BJ (cell line): ENCODE data around the gene GSE1. TPM values are rescaled to one million over a fixed set of nuclear protein-coding genes. Genes with fewer than 3 reads are reported as not detected.

Experiments
- CTCF ChIA-PET: fragments of 350-600 bp; formaldehyde crosslinking; extraction: SDS; loops from one replicate; lab custom pipeline; 2021; ENCODE audit warnings: antibody characterized with exemption, inconsistent platforms; lab: Yijun Ruan, JAX
- POLR2A ChIA-PET: fragments of 300-600 bp; sonication (Branson Sonifier 250); formaldehyde crosslinking; extraction: SDS; loops from one replicate; lab custom pipeline; 2021; ENCODE audit warnings: antibody characterized with exemption; lab: Charles Lee
- DNase-seq: peaks from one replicate; pipeline ENCODE4 v3.0.0-alpha.2; 2011; ENCODE audit warnings: low read depth
- H3K27me3 ChIP-seq: 2 replicates; pipeline ENCODE4 v1.6.0; 2011; ENCODE audit warnings: low read length; ENCODE audit not compliant: control insufficient read depth, insufficient read depth
- H3K36me3 ChIP-seq: 2 replicates; pipeline ENCODE4 v1.5.1; 2011; ENCODE audit warnings: low read length; ENCODE audit not compliant: control insufficient read depth, insufficient read depth
- H3K4me3 ChIP-seq: 2 replicates; pipeline ENCODE4 v1.5.1; 2011; ENCODE audit warnings: low read depth, mild to moderate bottlenecking, control low read depth, low read length
- polyA plus RNA-seq: library from polyadenylated mRNA; depleted of rRNA; stranded (reverse); fragments of >200 nt; gene quantifications from 2 replicates; pipeline ENCODE4 v1.2.3, GENCODE V29; 2011
- TF ChIP-seq, protein P1 (sequence below): IDR thresholded peaks from 2 replicates; pipeline ENCODE4 v1.5.1; 2011; ENCODE audit warnings: low read depth, mild to moderate bottlenecking, control low read depth, inconsistent platforms, low read length, moderate library complexity; ENCODE audit not compliant: insufficient read depth

Gene GSE1
- polyA plus RNA-seq, 1 experiment, result 16.2 TPM

DNA sequence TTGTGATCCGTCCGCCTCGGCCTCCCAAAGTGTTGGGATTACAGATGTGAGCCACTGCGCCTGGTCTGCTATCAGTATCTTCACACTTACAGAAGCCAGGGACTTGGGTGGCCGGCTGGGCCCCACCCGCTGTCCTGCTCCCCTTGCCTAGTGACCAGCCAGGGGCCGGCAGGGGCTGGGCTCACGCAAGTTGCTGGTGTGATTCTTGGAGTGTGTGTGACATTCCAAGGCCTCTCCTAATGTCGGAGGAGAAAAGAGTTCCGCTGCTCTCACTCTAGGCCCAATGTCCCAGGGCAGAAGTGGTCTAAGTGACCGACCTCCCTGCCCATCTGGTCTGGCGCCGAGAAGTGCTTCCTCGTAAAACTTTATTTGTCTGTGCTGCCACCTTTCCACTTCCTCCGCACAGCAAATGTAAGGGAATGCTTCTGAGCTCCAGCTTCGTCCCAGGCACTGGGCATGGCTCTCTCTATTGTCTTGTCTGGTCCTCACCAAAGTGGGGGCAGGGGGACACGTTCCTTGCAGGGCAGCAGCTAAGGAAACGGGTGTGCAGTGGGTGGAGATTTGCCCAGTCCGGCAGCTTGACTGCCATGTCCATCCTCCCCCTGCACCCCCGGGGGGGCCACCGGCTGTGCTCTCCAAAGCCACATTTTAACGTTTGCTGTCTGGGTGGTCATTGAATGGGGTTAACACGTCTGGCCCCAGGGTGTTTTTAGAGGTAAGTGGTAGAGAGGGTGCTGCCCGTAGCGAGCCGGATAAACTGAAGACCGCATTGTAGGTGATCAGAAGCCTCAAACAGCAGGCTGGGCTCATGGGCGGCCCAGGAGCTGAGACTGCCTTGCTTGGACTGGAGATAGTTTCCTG is 7.8 kb upstream of the GSE1 start:
- TF ChIP-seq, protein P1, sequence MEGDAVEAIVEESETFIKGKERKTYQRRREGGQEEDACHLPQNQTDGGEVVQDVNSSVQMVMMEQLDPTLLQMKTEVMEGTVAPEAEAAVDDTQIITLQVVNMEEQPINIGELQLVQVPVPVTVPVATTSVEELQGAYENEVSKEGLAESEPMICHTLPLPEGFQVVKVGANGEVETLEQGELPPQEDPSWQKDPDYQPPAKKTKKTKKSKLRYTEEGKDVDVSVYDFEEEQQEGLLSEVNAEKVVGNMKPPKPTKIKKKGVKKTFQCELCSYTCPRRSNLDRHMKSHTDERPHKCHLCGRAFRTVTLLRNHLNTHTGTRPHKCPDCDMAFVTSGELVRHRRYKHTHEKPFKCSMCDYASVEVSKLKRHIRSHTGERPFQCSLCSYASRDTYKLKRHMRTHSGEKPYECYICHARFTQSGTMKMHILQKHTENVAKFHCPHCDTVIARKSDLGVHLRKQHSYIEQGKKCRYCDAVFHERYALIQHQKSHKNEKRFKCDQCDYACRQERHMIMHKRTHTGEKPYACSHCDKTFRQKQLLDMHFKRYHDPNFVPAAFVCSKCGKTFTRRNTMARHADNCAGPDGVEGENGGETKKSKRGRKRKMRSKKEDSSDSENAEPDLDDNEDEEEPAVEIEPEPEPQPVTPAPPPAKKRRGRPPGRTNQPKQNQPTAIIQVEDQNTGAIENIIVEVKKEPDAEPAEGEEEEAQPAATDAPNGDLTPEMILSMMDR, result no peak
- Histone ChIP-seq H3K27me3 (no peaks in the 10 kb centered on the region), H3K36me3 (peaks cover 1% of the 10 kb centered on the region; the same call in 1 of the 2 replicates), H3K4me3 (no peak overlapping the region)
- ChIA-PET CTCF (interaction anchor here (0.5 to 1.5 kb wide), 2 partner anchors 89 to 184 kb away, joined by 3 to 4 read pairs; no protein-coding TSS in a partner anchor), POLR2A (no interaction called here)
- no peak for DNase-seq

DNA sequence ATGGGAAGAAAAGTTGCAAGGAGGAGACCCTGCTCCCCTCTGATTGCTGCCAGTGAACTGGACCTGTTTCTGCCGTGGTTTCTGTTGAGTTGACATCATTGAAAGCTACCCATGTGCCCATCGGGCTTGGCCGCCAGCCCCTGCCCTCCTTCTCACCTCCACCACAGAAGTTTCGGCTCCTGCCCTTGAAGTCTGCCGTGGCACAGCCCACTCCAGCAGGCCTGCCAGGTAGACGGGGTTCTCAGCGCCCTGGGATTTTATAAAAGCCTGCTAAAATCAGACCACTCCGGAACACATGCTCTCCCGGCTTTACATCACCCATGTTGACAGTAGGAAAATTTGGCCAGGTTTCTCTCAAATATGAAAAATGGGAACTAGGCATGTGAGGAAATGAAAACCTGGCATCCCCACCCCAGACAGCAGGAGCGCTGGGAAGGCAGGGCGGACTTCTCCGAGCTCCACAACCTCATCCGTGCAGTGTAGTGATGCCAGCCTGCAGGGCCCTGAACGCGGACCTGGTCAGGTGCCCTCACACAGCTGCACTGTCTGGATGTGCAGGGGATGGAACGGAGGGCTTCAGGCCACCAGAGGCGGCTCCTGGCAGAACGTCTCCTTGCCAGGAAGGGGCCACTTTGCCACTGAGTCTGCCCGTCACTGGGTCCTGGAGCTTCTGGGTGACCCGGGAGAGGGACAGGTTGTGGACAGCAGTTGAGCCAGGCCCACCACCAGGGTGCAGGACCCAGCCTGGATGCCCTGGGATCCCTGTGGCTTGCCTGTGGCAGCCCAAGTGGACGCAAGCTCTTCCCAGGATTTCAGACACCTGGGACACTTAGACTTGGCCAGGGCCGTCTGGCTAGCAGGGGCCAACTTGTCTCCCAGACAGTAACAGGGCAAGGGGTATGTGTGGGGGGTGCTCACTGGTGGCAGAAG is 6.9 kb upstream of the GSE1 start:
- Histone ChIP-seq H3K4me3 (no peak overlapping the region), H3K27me3 (no peaks in the 10 kb centered on the region), H3K36me3 (peaks cover 1% of the 10 kb centered on the region; the same call in 1 of the 2 replicates)
- POLR2A ChIA-PET, result no interaction called here
- CTCF ChIA-PET, result interaction anchor here (0.7 to 1.6 kb wide), 3 partner anchors 10 to 185 kb away, joined by 3 to 9 read pairs (median 4); no protein-coding TSS in a partner anchor
- TF ChIP-seq, protein P1, result no peak
- DNase-seq, result no peak

DNA sequence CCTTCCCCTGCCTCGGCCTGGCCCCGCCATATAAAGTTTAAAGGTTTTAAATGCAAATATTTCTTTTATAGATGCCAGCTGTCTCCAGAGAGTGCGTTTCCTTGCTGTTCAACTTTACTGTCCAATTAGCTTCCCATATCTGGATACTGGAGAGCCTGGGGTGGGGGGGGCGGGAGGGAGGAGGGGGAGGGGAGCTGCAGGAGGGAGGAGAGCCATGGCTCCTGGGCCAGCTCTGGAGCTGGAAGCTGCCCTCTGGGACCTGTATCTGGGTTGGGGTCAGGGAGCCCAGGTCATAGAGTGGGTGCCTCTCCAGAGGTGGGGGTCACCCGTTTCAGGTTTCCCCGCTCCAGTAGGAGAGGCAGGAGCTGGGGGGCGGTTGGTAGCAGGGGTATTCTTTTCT is 6.2 kb upstream of the GSE1 start:
- TF ChIP-seq, protein P1, result no peak
- Histone ChIP-seq H3K27me3 (no peaks in the 10 kb centered on the region), H3K36me3 (peaks cover 1% of the 10 kb centered on the region; the same call in 1 of the 2 replicates), H3K4me3 (no peak overlapping the region)
- no peak for DNase-seq
- CTCF ChIA-PET, result interaction anchor here (0.7 to 1.6 kb wide), 2 partner anchors 9 to 53 kb away, joined by 3 to 9 read pairs; no protein-coding TSS in a partner anchor
- POLR2A ChIA-PET, result interaction anchor here (0.6 kb wide), 2 partner anchors 92 to 191 kb away, joined by 4 to 6 read pairs; no protein-coding TSS in a partner anchor

DNA sequence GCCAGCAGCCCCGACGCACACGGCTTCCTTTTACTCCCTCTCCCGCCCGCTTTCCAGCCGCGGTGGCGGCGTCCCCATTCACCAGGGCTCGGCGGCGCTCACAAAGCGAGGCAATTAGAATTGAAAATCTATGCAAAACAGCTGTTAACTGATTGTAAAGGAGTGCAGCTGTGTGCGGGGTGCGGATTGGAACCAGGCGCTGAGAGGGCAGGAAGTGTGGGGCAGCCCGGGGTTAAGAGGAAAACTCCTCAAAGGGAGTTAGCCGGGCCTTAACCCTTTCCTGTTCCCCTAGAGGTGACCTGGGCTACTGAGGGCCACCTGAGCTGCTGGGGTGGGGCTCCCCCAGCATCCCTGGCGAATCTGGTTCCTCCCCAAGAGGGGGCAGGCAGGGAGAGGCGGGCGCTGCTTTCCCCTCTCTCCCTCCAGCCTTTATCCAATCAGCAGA is 5.8 kb upstream of the GSE1 start:
- H3K36me3 ChIP-seq, result peaks cover 1% of the 10 kb centered on the region; the same call in 1 of the 2 replicates
- DNase-seq, result no peak
- no peaks in the 10 kb centered on the region for H3K27me3 ChIP-seq
- H3K4me3 ChIP-seq, result no peak overlapping the region
- TF ChIP-seq, protein P1, result no peak
- CTCF ChIA-PET, result interaction anchor here (0.7 to 1.6 kb wide), 2 partner anchors 8 to 54 kb away, joined by 3 to 9 read pairs; no protein-coding TSS in a partner anchor
- POLR2A ChIA-PET, result interaction anchor here (0.6 kb wide), 2 partner anchors 93 to 192 kb away, joined by 4 to 6 read pairs; no protein-coding TSS in a partner anchor
